Endothelial cell of umbilical vein (primary cell): ENCODE measurements around the gene ARHGEF19. TPM values are rescaled to one million over a fixed set of nuclear protein-coding genes. Genes with fewer than 3 reads are reported as not detected.

Experiments used
- BruUV-seq: library from RNA; stranded (reverse); fragments of 400-500 nt; replicated peaks from 2 replicates; lab custom pipeline; 2021; lab: Mats Ljungman, UMichigan
- CTCF ChIA-PET: fragments of 300-600, 350-600 bp; sonication (Branson Sonifier 250); formaldehyde crosslinking; loops from one replicate; lab custom pipeline; 2021; ENCODE audit warnings: antibody characterized with exemption, inconsistent platforms; lab: Charles Lee
- POLR2A ChIA-PET: fragments of 300-600, 350-600 bp; sonication (Branson Sonifier 250); formaldehyde crosslinking; loops from one replicate; lab custom pipeline; 2021; ENCODE audit warnings: antibody characterized with exemption, inconsistent platforms; lab: Charles Lee
- DNase-seq: peaks from one replicate; pipeline ENCODE4 v3.0.0-alpha.2; 2011; ENCODE audit warnings: low read depth, low spot score
- FAIRE-seq: peaks from 2 replicates; lab custom pipeline; 2011; peaks lifted over from hg19 to GRCh38; lab: Jason Lieb, UNC
- H2AFZ ChIP-seq: 2 replicates; pipeline ENCODE4 v1.6.0; 2012; ENCODE audit warnings: low read depth, low read length, control low read depth, inconsistent platforms
- H3K27ac ChIP-seq: 2 replicates; pipeline ENCODE4 v1.5.1; 2011; ENCODE audit warnings: low read depth, mild to moderate bottlenecking, control low read depth, low read length, moderate library complexity; ENCODE audit not compliant: insufficient read depth
- H3K27me3 ChIP-seq, 2 experiments: 2 replicates each; pipeline versions ENCODE4 v1.6.0 to v1.6.1; 2011; ENCODE audit warnings: low read length in 2 of 2, mixed read lengths in 1 of 2; ENCODE audit not compliant: control insufficient read depth in 2 of 2, insufficient read depth in 2 of 2
- H3K36me3 ChIP-seq, 2 experiments: 2 replicates in 1 of 2; 3 replicates in 1 of 2; pipeline ENCODE4 v1.5.1; 2011; ENCODE audit warnings: low read length in 2 of 2, mild to moderate bottlenecking in 1 of 2, moderate library complexity in 1 of 2; ENCODE audit not compliant: control insufficient read depth in 2 of 2, insufficient read depth in 2 of 2; ENCODE audit errors: extremely low read depth in 1 of 2
- H3K4me1 ChIP-seq: 3 replicates; pipeline ENCODE4 v1.5.1; 2011; ENCODE audit warnings: mild to moderate bottlenecking, low read length; ENCODE audit not compliant: control insufficient read depth, insufficient read depth; ENCODE audit errors: extremely low read depth
- H3K4me2 ChIP-seq: 2 replicates; pipeline ENCODE4 v1.6.1; 2011; ENCODE audit warnings: low read length, control low read depth, mixed read lengths; ENCODE audit not compliant: insufficient read depth
- H3K4me3 ChIP-seq, 3 experiments: fragments of 200-600 bp in 1 of 3; sonication (generic), shearing (Covaris generic) in 1 of 3; replicated peaks in 1 of 3; 2 replicates each; pipeline ENCODE4 v1.5.1; 2011 to 2016; ENCODE audit warnings: control low read depth in 3 of 3, low read length in 3 of 3, mild to moderate bottlenecking in 2 of 3, inconsistent platforms in 1 of 3, low read depth in 1 of 3, moderate library complexity in 1 of 3; ENCODE audit not compliant: insufficient read depth in 1 of 3
- H3K79me2 ChIP-seq: 2 replicates; pipeline ENCODE4 v1.6.0; 2012; ENCODE audit warnings: low read length, inconsistent platforms; ENCODE audit not compliant: control insufficient read depth, insufficient read depth
- H3K9ac ChIP-seq: replicated peaks from 2 replicates; pipeline ENCODE3; 2011; ENCODE audit warnings: low read length, control low read depth; ENCODE audit not compliant: insufficient read depth; ENCODE audit errors: extremely low read depth
- H3K9me1 ChIP-seq: replicated peaks from 3 replicates; pipeline ENCODE4 v1.6.0; 2011; ENCODE audit warnings: mild to moderate bottlenecking, low read length; ENCODE audit not compliant: control insufficient read depth, insufficient read depth; ENCODE audit errors: extremely low read depth
- H3K9me3 ChIP-seq: replicated peaks from 2 replicates; pipeline ENCODE4 v1.5.1; 2012; ENCODE audit warnings: low read length, inconsistent platforms; ENCODE audit not compliant: control insufficient read depth, insufficient read depth
- H4K20me1 ChIP-seq: replicated peaks from 2 replicates; pipeline ENCODE3; 2011; ENCODE audit warnings: mild to moderate bottlenecking, low read length; ENCODE audit not compliant: control insufficient read depth, insufficient read depth; ENCODE audit errors: extremely low read depth
- EZH2 ChIP-seq: IDR thresholded peaks from 2 replicates; pipeline ENCODE4 v1.6.1; 2012; ENCODE audit warnings: borderline replicate concordance, low read depth, mild to moderate bottlenecking, moderate library complexity, low read length, inconsistent platforms; ENCODE audit not compliant: severe bottlenecking
- FOS ChIP-seq: IDR thresholded peaks from 2 replicates; pipeline ENCODE4 v1.6.1; 2011; ENCODE audit warnings: mild to moderate bottlenecking, low read length, moderate library complexity, borderline replicate concordance; ENCODE audit not compliant: insufficient read depth
- GATA2 ChIP-seq: IDR thresholded peaks from 2 replicates; pipeline ENCODE4 v1.7.0; 2011; ENCODE audit warnings: low read depth, mild to moderate bottlenecking, moderate library complexity, mixed read lengths, low read length; ENCODE audit not compliant: insufficient read length, insufficient read depth
- JUN ChIP-seq: IDR thresholded peaks from 2 replicates; pipeline ENCODE4 v1.6.1; 2011; ENCODE audit warnings: borderline replicate concordance, low read depth; ENCODE audit not compliant: insufficient read length, insufficient read depth
- MYC ChIP-seq: IDR thresholded peaks from one replicate; pipeline ENCODE4 v1.6.1; 2011; ENCODE audit warnings: mild to moderate bottlenecking, low read depth, low read length
- POLR2A ChIP-seq: IDR thresholded peaks from 2 replicates; pipeline ENCODE4 v1.6.1; 2012; ENCODE audit warnings: low read depth, mild to moderate bottlenecking, control low read depth, low read length
- POLR2AphosphoS5 ChIP-seq: IDR thresholded peaks from 2 replicates; pipeline ENCODE4 v1.6.1; 2012; ENCODE audit warnings: low read depth, mild to moderate bottlenecking, control low read depth, low read length, moderate library complexity; ENCODE audit not compliant: insufficient read depth
- dilution Hi-C: fragments of 300-500 bp; cut with MboI; formaldehyde crosslinking; loops from one replicate; pipeline ENCODE4 v1.15.0; 2019; ENCODE audit warnings: low sequenced_read_pairs; ENCODE audit not compliant: extremely low pct_ligation_motif_present
- intact Hi-C: fragments of 100-400 bp; cut with micrococcal nuclease; formaldehyde crosslinking; loops from one replicate; pipeline ENCODE4 v1.10.0; 2022
- polyA plus RNA-seq, 4 experiments: library from polyadenylated mRNA; depleted of rRNA in 3 of 4; stranded (reverse) in 3 of 4; unstranded in 1 of 4; fragments of >200 nt; gene quantifications; 2 replicates each; pipeline versions ENCODE4 v1.2.1 to v1.2.3, GENCODE V29; 2011 to 2012; ENCODE audit warnings: missing spikeins in 1 of 4
- total RNA-seq: library from RNA; stranded (reverse); gene quantifications from 2 replicates; pipeline ENCODE4 v1.2.3, GENCODE V29; 2021
- TF ChIP-seq, protein P1 (sequence below), 2 donors: IDR thresholded peaks; 1 replicate in 1 of 2; 2 replicates in 1 of 2; pipeline ENCODE4 v1.5.1; 2011; ENCODE audit warnings: low read length in 2 of 2, mild to moderate bottlenecking in 2 of 2, moderate library complexity in 2 of 2, control low read depth in 1 of 2, inconsistent platforms in 1 of 2, low read depth in 1 of 2; ENCODE audit not compliant: insufficient read depth in 1 of 2; ENCODE audit errors: extremely low read depth in 1 of 2
- TF ChIP-seq, protein P2 (sequence below): IDR thresholded peaks from 2 replicates; pipeline ENCODE4 v1.6.1; 2011; ENCODE audit not compliant: insufficient read depth, insufficient read length

The ARHGEF19 gene
- total and polyA plus RNA-seq, 2 donors (not counting 3 experiments of a cell fraction or from before 2014, with no cell fraction given): 6.2 to 8.0 TPM

DNA sequence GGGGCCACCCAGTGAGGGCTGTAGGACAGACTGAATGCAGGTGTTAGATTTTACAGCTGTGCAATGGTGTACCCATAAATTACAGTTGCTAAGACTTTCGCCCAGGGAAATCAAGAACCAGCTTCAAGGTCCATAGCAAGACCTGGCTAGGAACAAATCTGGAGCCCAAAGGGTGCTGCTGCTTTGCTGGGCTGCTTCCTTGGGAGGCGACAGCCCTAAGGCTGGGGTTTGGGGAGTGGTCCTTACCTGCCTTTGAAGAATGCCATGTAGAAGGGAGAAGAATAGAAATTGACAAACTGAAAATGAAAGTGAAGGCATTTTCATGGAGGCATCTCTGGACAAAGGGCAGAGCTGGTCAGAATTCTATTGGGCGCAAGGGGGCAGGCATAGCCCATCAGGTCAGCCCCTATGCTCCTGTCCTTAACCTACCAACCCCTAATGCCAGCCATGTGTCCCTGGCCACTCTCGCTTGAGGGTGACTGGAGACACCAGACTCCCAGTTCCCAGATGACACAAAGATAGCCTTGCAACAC, 7.6 kb upstream of the ARHGEF19 start:
- H3K27me3 ChIP-seq: peaks cover 0 to 2% of the 10 kb centered on the region in 2 experiments
- H4K20me1 ChIP-seq: no peaks in the 10 kb centered on the region
- H3K9ac ChIP-seq: no peak overlapping the region
- CTCF ChIA-PET: no interaction called here
- H3K27ac ChIP-seq: no peak overlapping the region
- no peaks in the 10 kb centered on the region for H3K79me2 ChIP-seq
- intact Hi-C loops (no loop called here), dilution Hi-C loops (no loop called here)
- BruUV-seq: no TSS peak
- FAIRE-seq: no peak
- H3K4me2 ChIP-seq: no peak overlapping the region
- DNase-seq: no peak
- TF ChIP-seq FOS (no peak), GATA2 (no peak), EZH2 (no peak), POLR2A (no peak), JUN (no peak), MYC (no peak), POLR2AphosphoS5 (no peak)
- TF ChIP-seq, protein P1, sequence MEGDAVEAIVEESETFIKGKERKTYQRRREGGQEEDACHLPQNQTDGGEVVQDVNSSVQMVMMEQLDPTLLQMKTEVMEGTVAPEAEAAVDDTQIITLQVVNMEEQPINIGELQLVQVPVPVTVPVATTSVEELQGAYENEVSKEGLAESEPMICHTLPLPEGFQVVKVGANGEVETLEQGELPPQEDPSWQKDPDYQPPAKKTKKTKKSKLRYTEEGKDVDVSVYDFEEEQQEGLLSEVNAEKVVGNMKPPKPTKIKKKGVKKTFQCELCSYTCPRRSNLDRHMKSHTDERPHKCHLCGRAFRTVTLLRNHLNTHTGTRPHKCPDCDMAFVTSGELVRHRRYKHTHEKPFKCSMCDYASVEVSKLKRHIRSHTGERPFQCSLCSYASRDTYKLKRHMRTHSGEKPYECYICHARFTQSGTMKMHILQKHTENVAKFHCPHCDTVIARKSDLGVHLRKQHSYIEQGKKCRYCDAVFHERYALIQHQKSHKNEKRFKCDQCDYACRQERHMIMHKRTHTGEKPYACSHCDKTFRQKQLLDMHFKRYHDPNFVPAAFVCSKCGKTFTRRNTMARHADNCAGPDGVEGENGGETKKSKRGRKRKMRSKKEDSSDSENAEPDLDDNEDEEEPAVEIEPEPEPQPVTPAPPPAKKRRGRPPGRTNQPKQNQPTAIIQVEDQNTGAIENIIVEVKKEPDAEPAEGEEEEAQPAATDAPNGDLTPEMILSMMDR (IDR thresholded peaks at IDR 0.05; ENCODE audit: extremely low read depth in 1 of 2, insufficient read depth in 1 of 2, low read depth in 1 of 2, low read length in 2 of 2): no peak
- TF ChIP-seq, protein P2, sequence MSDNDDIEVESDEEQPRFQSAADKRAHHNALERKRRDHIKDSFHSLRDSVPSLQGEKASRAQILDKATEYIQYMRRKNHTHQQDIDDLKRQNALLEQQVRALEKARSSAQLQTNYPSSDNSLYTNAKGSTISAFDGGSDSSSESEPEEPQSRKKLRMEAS: no peak
- H2AFZ ChIP-seq: no peak overlapping the region
- no peaks in the 10 kb centered on the region for H3K9me3 ChIP-seq
- POLR2A ChIA-PET: no interaction called here
- H3K4me1 ChIP-seq: peaks cover 8% of the 10 kb centered on the region
- H3K4me3 ChIP-seq: no peak overlapping the region
- H3K36me3 ChIP-seq: no peaks in the 10 kb centered on the region
- no peaks in the 10 kb centered on the region for H3K9me1 ChIP-seq
